Common myeloid progenitor, CD34-positive (primary cell): ENCODE results near the gene PDSS1.

Experiments used
- CTCF ChIA-PET: fragments of 350-600 bp; sonication (Branson Sonifier 250); formaldehyde crosslinking; loops from one replicate; lab custom pipeline; 2021; ENCODE audit warnings: antibody characterized with exemption; lab: Charles Lee
- POLR2A ChIA-PET: fragments of 350-600 bp; sonication (Branson Sonifier 250); formaldehyde crosslinking; loops from one replicate; lab custom pipeline; 2021; ENCODE audit warnings: antibody characterized with exemption; lab: Charles Lee
- DNase-seq, 3 donors: peaks; one replicate each; pipeline versions ENCODE4 v3.0.0 to v3.0.0-alpha.2; 2013
- H3K27ac ChIP-seq, 2 experiments: 1 replicate in 1 of 2; 2 replicates in 1 of 2; pipeline ENCODE4 v1.7.0; 2013; ENCODE audit warnings: inconsistent platforms in 2 of 2, low read length in 2 of 2, mild to moderate bottlenecking in 2 of 2, low read depth in 1 of 2, moderate library complexity in 1 of 2; ENCODE audit not compliant: severe bottlenecking in 2 of 2, insufficient read depth in 1 of 2, poor library complexity in 1 of 2
- H3K27me3 ChIP-seq, 5 experiments: replicated peaks in 2 of 5; 1 replicate in 3 of 5; 2 replicates in 2 of 5; pipeline versions ENCODE4 v1.6.1 to v1.7.0; 2013; ENCODE audit warnings: low read length in 4 of 5, mild to moderate bottlenecking in 2 of 5, moderate library complexity in 2 of 5, inconsistent platforms in 1 of 5; ENCODE audit not compliant: insufficient read depth in 5 of 5, control insufficient read depth in 4 of 5
- H3K36me3 ChIP-seq, 4 experiments: 1 replicate in 2 of 4; 2 replicates in 2 of 4; pipeline versions ENCODE4 v1.6.1 to v1.7.0; 2013; ENCODE audit warnings: low read length in 3 of 4, control low read depth in 1 of 4, mild to moderate bottlenecking in 1 of 4; ENCODE audit not compliant: control insufficient read depth in 4 of 4, insufficient read depth in 4 of 4
- H3K4me1 ChIP-seq, 4 experiments: 1 replicate in 3 of 4; 2 replicates in 1 of 4; pipeline versions ENCODE4 v1.6.1 to v1.7.1; 2013; ENCODE audit warnings: low read length in 3 of 4, mild to moderate bottlenecking in 3 of 4, control low read depth in 1 of 4, inconsistent platforms in 1 of 4, moderate library complexity in 1 of 4; ENCODE audit not compliant: control insufficient read depth in 4 of 4, insufficient read depth in 4 of 4; ENCODE audit errors: control extremely low read depth in 1 of 4
- H3K4me3 ChIP-seq, 7 experiments: 1 replicate in 4 of 7; 2 replicates in 3 of 7; pipeline versions ENCODE4 v1.5.1 to v1.7.0; 2013; ENCODE audit warnings: mild to moderate bottlenecking in 7 of 7, low read length in 6 of 7, moderate library complexity in 6 of 7, inconsistent platforms in 2 of 7, low read depth in 2 of 7, control low read depth in 1 of 7; ENCODE audit not compliant: insufficient read depth in 4 of 7, control insufficient read depth in 1 of 7; ENCODE audit errors: extremely low read depth in 1 of 7
- H3K9me3 ChIP-seq, 5 experiments: 1 replicate in 4 of 5; 2 replicates in 1 of 5; pipeline versions ENCODE4 v1.6.1 to v1.7.1; 2013; ENCODE audit warnings: low read length in 4 of 5, mild to moderate bottlenecking in 2 of 5, inconsistent platforms in 1 of 5, low read depth in 1 of 5, moderate library complexity in 1 of 5; ENCODE audit not compliant: control insufficient read depth in 4 of 5, insufficient read depth in 2 of 5; ENCODE audit errors: control extremely low read depth in 1 of 5
- WGBS: methylation state at CpG from one replicate; pipeline ENCODE4 v1.1.5; 2013; ENCODE audit not compliant: insufficient coverage; 5-methylcytosine and 5-hydroxymethylcytosine counted together

PDSS1 gene

GRCh38 chr10:26746061-26746460 is 48.6 kb downstream of the PDSS1 start:
- Histone ChIP-seq H3K4me1 (no peaks in the 10 kb centered on the region), H3K27me3 (no peaks in the 10 kb centered on the region), H3K36me3 (peaks cover 12 to 59% (median 28%) of the 10 kb centered on the region in 4 experiments), H3K4me3 (no peak overlapping the region), H3K9me3 (no peaks in the 10 kb centered on the region), H3K27ac (peak overlapping the region in 1 of 2 experiments; percentile 22)
- CTCF ChIA-PET: interaction anchor here (0.9 kb wide), 1 partner anchor 9 kb away, joined by 3 read pairs; no protein-coding TSS in a partner anchor
- POLR2A ChIA-PET: no interaction called here
- peak in 2 of 3 donors; percentile 6 to 13 for DNase-seq
- WGBS: 89% methylated on average over 3 of the region's 5 CpGs

DNA sequence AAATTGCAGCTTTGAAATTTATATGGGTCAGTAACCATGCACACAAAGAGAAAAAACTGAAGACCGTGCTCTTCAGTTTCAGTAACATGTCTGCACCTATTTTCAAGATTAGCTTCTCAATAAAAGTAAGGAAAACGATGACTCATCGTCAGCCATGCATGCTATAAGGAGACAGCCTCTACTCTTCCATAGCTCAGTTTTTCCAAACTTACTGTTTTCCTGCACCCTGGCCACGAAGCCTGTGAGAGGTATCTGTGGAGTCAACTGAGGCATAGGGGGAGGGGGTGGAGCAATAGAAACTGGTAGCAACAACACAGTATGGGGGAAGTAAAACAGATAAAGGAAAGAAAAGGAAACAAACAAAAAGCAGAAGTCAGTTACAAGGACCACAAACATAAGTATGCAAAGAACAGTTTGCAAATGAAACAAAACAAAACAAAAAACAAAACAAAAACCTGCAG is 58.0 kb downstream of the PDSS1 start:
- peaks cover 4 to 25% (median 14%) of the 10 kb centered on the region in 4 experiments for H3K36me3 ChIP-seq
- H3K27me3 ChIP-seq: no peaks in the 10 kb centered on the region
- 88% methylated on average over 3 of the region's 4 CpGs for WGBS
- ChIA-PET CTCF (interaction anchor here (0.7 to 2.0 kb wide), 6 partner anchors 9 to 124 kb away, joined by 3 to 7 read pairs (median 4); no protein-coding TSS in a partner anchor), POLR2A (no interaction called here)
- no peak overlapping the region for H3K4me3 ChIP-seq
- DNase-seq: peak; percentile 16 to 76 (median 65)
- H3K9me3 ChIP-seq: no peaks in the 10 kb centered on the region
- peaks cover 2 to 10% (median 6%) of the 10 kb centered on the region in 4 experiments for H3K4me1 ChIP-seq
- H3K27ac ChIP-seq: peak overlapping the region in 1 of 2 experiments; percentile 39

DNA sequence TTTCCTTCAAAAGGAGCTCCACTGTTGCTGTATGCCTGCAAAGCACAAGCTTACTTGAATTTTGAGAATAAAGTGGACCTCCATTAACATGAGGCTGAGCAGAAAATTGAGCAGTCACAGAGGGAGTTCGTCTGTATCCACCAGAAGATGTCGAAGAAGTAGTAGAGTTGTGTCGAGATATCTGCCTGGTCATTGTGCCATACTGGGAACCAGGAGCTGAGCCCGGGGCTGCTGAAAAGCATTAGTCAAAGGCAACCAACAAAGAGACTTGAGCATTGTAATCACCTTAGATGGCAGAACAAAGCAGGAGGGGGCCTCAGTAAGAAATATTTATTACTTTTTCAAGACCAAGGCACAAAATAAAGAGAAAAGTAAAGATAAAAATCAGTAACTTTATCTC is 61.5 kb downstream of the PDSS1 start:
- peaks cover 0 to 29% (median 16%) of the 10 kb centered on the region in 4 experiments for H3K36me3 ChIP-seq
- DNase-seq: no peak
- H3K9me3 ChIP-seq: no peaks in the 10 kb centered on the region
- no peaks in the 10 kb centered on the region for H3K27me3 ChIP-seq
- H3K27ac ChIP-seq: no peak overlapping the region
- 96% methylated on average over 3 of the region's 4 CpGs for WGBS
- no peak overlapping the region for H3K4me3 ChIP-seq
- H3K4me1 ChIP-seq: peaks cover 2 to 10% (median 6%) of the 10 kb centered on the region in 4 experiments
- ChIA-PET POLR2A (no interaction called here), CTCF (interaction anchor here (0.9 kb wide), 1 partner anchor 14 kb away, joined by 4 read pairs; no protein-coding TSS in a partner anchor)

- Histone ChIP-seq H3K36me3 (peaks cover 12 to 40% (median 23%) of the 10 kb centered on the region in 4 experiments), H3K4me1 (peaks cover 0 to 5% (median 0%) of the 10 kb centered on the region in 4 experiments), H3K4me3 (no peak overlapping the region), H3K27ac (no peak overlapping the region), H3K9me3 (no peaks in the 10 kb centered on the region), H3K27me3 (no peaks in the 10 kb centered on the region)
- ChIA-PET POLR2A (no interaction called here), CTCF (interaction anchor here (0.9 kb wide), 1 partner anchor 9 kb away, joined by 3 read pairs; no protein-coding TSS in a partner anchor)
- DNase-seq: no peak
- 100% methylated on average over 1 of the region's 2 CpGs for WGBS
These were observed 68.0 kb downstream of the PDSS1 start for GRCh38 chr10:26765549-26765948.

DNA sequence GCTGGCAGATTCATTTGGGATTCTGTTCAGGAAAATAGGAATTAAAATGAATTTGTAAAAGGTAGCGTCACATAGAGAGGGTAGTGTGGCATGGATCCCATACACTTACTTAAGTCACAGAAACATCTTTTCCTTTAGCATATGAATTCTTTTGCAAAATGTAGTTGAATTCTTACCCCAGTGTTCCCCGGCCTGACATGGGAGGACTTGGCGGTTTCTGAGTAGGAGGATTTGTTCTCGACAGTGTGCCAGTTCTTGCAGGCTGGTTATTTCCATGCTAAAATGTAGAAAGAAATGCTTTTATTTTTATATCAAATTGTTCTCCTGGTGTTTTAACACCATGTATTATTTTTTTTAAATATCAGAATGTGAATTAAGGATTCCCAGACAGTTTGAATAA is 72.6 kb downstream of the PDSS1 start:
- WGBS: 100% methylated on average over 2 of the region's 4 CpGs
- Histone ChIP-seq H3K4me3 (no peak overlapping the region), H3K36me3 (peaks cover 7 to 19% (median 14%) of the 10 kb centered on the region in 4 experiments), H3K27me3 (no peaks in the 10 kb centered on the region), H3K9me3 (no peaks in the 10 kb centered on the region), H3K27ac (no peak overlapping the region), H3K4me1 (peaks cover 0 to 5% (median 0%) of the 10 kb centered on the region in 4 experiments)
- CTCF ChIA-PET: no interaction called here
- no peak for DNase-seq
- POLR2A ChIA-PET: interaction anchor here (0.5 kb wide), 1 partner anchor 86 kb away, joined by 3 read pairs; no protein-coding TSS in a partner anchor

DNA sequence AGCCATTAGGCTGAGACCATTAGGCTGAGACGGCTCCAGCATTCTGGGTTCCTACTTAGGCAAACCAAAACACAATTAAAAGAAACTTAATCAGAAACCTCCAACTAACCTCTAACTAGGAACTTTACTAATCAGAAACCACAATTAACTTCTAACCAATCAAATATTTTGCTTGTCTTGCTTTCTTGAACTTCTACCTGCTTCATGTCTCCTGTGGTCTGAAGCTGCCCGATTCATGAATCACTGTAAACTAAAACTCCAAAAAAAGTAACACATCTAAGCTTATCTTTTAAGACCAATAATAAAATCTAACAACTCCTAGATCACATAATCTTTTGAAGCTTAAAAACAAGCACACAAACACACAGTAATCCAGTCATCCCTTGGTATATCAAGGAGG is 76.1 kb downstream of the PDSS1 start:
- Histone ChIP-seq H3K4me3 (no peak overlapping the region), H3K27me3 (no peaks in the 10 kb centered on the region), H3K27ac (no peak overlapping the region), H3K36me3 (peaks cover 0 to 8% (median 4%) of the 10 kb centered on the region in 4 experiments), H3K4me1 (peaks cover 0 to 5% (median 0%) of the 10 kb centered on the region in 4 experiments), H3K9me3 (peaks cover 0 to under 1% (median 0%) of the 10 kb centered on the region in 5 experiments)
- no peak for DNase-seq
- CTCF ChIA-PET: interaction anchor here (0.9 to 1.3 kb wide), 2 partner anchors 14 to 25 kb away, joined by 4 read pairs; no protein-coding TSS in a partner anchor
- 94% methylated on average over 2 of the region's 2 CpGs for WGBS
- POLR2A ChIA-PET: no interaction called here

- POLR2A ChIA-PET: no interaction called here
- WGBS: no CpG with 5 or more reads among the region's 1 CpG
- no peak for DNase-seq
- Histone ChIP-seq H3K27me3 (no peaks in the 10 kb centered on the region), H3K36me3 (peaks cover 0 to 6% (median 2%) of the 10 kb centered on the region in 4 experiments), H3K9me3 (peaks cover 0 to 7% (median 0%) of the 10 kb centered on the region in 5 experiments), H3K4me1 (peaks cover 0 to 4% (median 0%) of the 10 kb centered on the region in 4 experiments), H3K27ac (no peak overlapping the region), H3K4me3 (no peak overlapping the region)
- CTCF ChIA-PET: interaction anchor here (1.5 kb wide), 1 partner anchor 14 kb away, joined by 4 read pairs; no protein-coding TSS in a partner anchor
These were observed 78.8 kb downstream of the PDSS1 start for GRCh38 chr10:26776258-26776657.
